Liver (tissue), 3 donors: ENCODE results near the gene ULK1.

ENCODE experiments used
- EGR1 ChIP-seq, 2 donors: IDR thresholded peaks; 2 replicates each; pipeline ENCODE4 v1.6.1; 2016 to 2018; ENCODE audit warnings: antibody characterized with exemption in 2 of 2, low read depth in 2 of 2
- FOXA2 ChIP-seq: IDR thresholded peaks from 2 replicates; pipeline ENCODE4 v1.6.1; 2016; ENCODE audit warnings: antibody characterized with exemption
- GABPA ChIP-seq, 2 donors: IDR thresholded peaks in 1 of 2; conservative IDR thresholded peaks in 1 of 2; 2 replicates each; pipeline ENCODE4 v1.6.1; 2016; ENCODE audit warnings: antibody characterized with exemption in 2 of 2, mild to moderate bottlenecking in 1 of 2, moderate library complexity in 1 of 2
- HNF4G ChIP-seq: IDR thresholded peaks from 2 replicates; pipeline ENCODE4 v1.6.1; 2016; ENCODE audit warnings: antibody characterized with exemption
- JUND ChIP-seq, 2 donors: IDR thresholded peaks; 2 replicates each; pipeline ENCODE4 v1.6.1; 2016; ENCODE audit warnings: antibody characterized with exemption in 2 of 2
- YY1 ChIP-seq: IDR thresholded peaks from 2 replicates; pipeline ENCODE4 v1.6.1; 2016; ENCODE audit warnings: antibody characterized with exemption, mild to moderate bottlenecking
- TF ChIP-seq, protein P1 (sequence below): fragments of 150-350 bp; IDR thresholded peaks from 2 replicates; pipeline ENCODE4 v1.5.1; 2017; ENCODE audit warnings: improper control_type of control experiment, low read depth, low read length; ENCODE audit not compliant: missing input control
- TF ChIP-seq, protein P2 (sequence below): IDR thresholded peaks from 2 replicates; pipeline ENCODE4 v1.6.1; 2016; ENCODE audit warnings: antibody characterized with exemption
- TF ChIP-seq, protein P3 (sequence below): IDR thresholded peaks from 2 replicates; pipeline ENCODE4 v1.6.1; 2016; ENCODE audit warnings: antibody characterized with exemption
- TF ChIP-seq, protein P4 (sequence below): IDR thresholded peaks from 2 replicates; pipeline ENCODE4 v1.6.1; 2016; ENCODE audit warnings: antibody characterized with exemption
- donor health status: healthy.
- donor health status: healthy.

DNA sequence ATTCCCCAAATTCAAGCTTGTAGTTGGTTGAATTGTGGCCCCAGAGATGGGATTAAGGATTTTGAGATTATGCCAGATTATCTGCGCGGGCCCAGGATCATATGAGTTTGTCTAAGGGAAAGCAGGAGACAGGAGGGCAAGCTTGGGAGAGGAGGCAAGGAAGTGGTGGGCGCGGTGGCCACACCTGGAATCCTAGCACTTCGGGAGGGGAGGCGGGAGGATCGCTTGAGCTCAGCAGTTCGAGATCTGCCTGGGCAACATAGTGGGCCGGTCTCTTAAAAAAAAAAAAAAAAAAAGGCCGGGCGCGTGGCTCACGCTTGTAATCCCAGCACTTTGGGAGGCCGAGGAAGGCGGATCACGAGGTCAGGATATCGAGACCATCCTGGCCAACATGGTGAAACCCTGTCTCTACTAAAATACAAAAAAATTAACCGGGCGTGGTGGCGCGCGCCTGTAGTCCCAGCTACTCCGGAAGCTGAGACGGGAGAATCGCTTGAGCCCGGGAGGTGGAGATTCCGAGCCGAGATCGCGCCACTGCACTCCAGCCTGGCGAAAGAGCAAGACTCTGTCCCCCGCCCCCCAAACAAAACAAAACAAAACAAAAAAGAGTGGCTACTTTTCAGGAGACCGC lies 33.8 kb downstream of the ULK1 start:
- TF ChIP-seq, protein P1, sequence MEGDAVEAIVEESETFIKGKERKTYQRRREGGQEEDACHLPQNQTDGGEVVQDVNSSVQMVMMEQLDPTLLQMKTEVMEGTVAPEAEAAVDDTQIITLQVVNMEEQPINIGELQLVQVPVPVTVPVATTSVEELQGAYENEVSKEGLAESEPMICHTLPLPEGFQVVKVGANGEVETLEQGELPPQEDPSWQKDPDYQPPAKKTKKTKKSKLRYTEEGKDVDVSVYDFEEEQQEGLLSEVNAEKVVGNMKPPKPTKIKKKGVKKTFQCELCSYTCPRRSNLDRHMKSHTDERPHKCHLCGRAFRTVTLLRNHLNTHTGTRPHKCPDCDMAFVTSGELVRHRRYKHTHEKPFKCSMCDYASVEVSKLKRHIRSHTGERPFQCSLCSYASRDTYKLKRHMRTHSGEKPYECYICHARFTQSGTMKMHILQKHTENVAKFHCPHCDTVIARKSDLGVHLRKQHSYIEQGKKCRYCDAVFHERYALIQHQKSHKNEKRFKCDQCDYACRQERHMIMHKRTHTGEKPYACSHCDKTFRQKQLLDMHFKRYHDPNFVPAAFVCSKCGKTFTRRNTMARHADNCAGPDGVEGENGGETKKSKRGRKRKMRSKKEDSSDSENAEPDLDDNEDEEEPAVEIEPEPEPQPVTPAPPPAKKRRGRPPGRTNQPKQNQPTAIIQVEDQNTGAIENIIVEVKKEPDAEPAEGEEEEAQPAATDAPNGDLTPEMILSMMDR = no peak
- TF ChIP-seq EGR1 (IDR thresholded peaks at IDR 0.05; ENCODE audit: low read depth in 2 of 2) (no peak), YY1 (no peak), JUND (IDR thresholded peaks at IDR 0.05) (no peak), GABPA (IDR thresholded peaks at IDR 0.05 in 1 of 2, conservative IDR thresholded peaks at IDR 0.05 in 1 of 2) (no peak), FOXA2 (no peak), HNF4G (no peak)
- TF ChIP-seq, protein P2, sequence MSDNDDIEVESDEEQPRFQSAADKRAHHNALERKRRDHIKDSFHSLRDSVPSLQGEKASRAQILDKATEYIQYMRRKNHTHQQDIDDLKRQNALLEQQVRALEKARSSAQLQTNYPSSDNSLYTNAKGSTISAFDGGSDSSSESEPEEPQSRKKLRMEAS = no peak
- TF ChIP-seq, protein P3, sequence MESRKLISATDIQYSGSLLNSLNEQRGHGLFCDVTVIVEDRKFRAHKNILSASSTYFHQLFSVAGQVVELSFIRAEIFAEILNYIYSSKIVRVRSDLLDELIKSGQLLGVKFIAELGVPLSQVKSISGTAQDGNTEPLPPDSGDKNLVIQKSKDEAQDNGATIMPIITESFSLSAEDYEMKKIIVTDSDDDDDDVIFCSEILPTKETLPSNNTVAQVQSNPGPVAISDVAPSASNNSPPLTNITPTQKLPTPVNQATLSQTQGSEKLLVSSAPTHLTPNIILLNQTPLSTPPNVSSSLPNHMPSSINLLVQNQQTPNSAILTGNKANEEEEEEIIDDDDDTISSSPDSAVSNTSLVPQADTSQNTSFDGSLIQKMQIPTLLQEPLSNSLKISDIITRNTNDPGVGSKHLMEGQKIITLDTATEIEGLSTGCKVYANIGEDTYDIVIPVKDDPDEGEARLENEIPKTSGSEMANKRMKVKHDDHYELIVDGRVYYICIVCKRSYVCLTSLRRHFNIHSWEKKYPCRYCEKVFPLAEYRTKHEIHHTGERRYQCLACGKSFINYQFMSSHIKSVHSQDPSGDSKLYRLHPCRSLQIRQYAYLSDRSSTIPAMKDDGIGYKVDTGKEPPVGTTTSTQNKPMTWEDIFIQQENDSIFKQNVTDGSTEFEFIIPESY = no peak
- TF ChIP-seq, protein P4, sequence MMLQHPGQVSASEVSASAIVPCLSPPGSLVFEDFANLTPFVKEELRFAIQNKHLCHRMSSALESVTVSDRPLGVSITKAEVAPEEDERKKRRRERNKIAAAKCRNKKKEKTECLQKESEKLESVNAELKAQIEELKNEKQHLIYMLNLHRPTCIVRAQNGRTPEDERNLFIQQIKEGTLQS = no peak
